Activated CD8-positive, alpha-beta memory T cell treated with anti-CD3 and anti-CD28 coated beads, Interleukin-2, amount 10 ng/mL, durations not matched to agents 7 days and 5 days (primary cell): Measurements from ENCODE around the gene SRC. TPM values are rescaled to one million over a fixed set of nuclear protein-coding genes. Genes with fewer than 3 reads are reported as not detected.

Experiments
- ATAC-seq: fragments of 150-1000 bp; cut with Tn5 transposase; one replicate; pipeline ENCODE4 v1.10.0; 2021; ENCODE audit warnings: moderate library complexity
- CTCF ChIA-PET: fragments of 350-600 bp; sonication (Branson Sonifier 250); formaldehyde crosslinking; loops from one replicate; lab custom pipeline; 2021; ENCODE audit warnings: antibody characterized with exemption; lab: Charles Lee
- DNase-seq: peaks from one replicate; pipeline ENCODE4 v3.0.0-alpha.2; 2020
- H3K27ac Mint-ChIP-seq: one replicate; pipeline ENCODE4 v1.8.0; 2021; ENCODE audit warnings: mild to moderate bottlenecking, mixed read lengths
- H3K27me3 Mint-ChIP-seq: one replicate; pipeline ENCODE4 v1.8.0; 2021; ENCODE audit warnings: mixed read lengths
- H3K36me3 Mint-ChIP-seq: one replicate; pipeline ENCODE4 v1.8.0; 2021; ENCODE audit warnings: mild to moderate bottlenecking, mixed read lengths
- H3K4me1 Mint-ChIP-seq: one replicate; pipeline ENCODE4 v1.8.0; 2021; ENCODE audit warnings: mixed read lengths
- H3K4me3 Mint-ChIP-seq: one replicate; pipeline ENCODE4 v1.8.0; 2021; ENCODE audit warnings: mild to moderate bottlenecking, moderate library complexity, mixed read lengths
- H3K9me3 Mint-ChIP-seq: one replicate; pipeline ENCODE4 v1.8.0; 2022; ENCODE audit warnings: low read depth, mixed read lengths
- total RNA-seq, 2 experiments: library from RNA; stranded (reverse); gene quantifications; one replicate each; pipeline ENCODE4 v1.2.3, GENCODE V29; 2021

The SRC gene
- total RNA-seq, 2 experiments from 2014 or later: 1.9 to 3.6 TPM

- no peak overlapping the region for H3K4me3 Mint-ChIP-seq
- no peaks in the 10 kb centered on the region for H3K27me3 Mint-ChIP-seq
- no peaks in the 10 kb centered on the region for H3K36me3 Mint-ChIP-seq
- H3K9me3 Mint-ChIP-seq: no peaks in the 10 kb centered on the region
- no peak overlapping the region for H3K27ac Mint-ChIP-seq
- DNase-seq: no peak
- peaks cover 5% of the 10 kb centered on the region for H3K4me1 Mint-ChIP-seq
- CTCF ChIA-PET: no interaction called here
- no peak for ATAC-seq
Observed at GRCh38 chr20:37376324-37376723, 30.4 kb downstream of the SRC start.

GRCh38 chr20:37376791-37377190, 30.9 kb downstream of the SRC start:
- CTCF ChIA-PET: no interaction called here
- no peak overlapping the region for H3K4me3 Mint-ChIP-seq
- DNase-seq: no peak
- no peaks in the 10 kb centered on the region for H3K36me3 Mint-ChIP-seq
- H3K27me3 Mint-ChIP-seq: no peaks in the 10 kb centered on the region
- peaks cover 5% of the 10 kb centered on the region for H3K4me1 Mint-ChIP-seq
- H3K27ac Mint-ChIP-seq: no peak overlapping the region
- H3K9me3 Mint-ChIP-seq: no peaks in the 10 kb centered on the region
- no peak for ATAC-seq

GRCh38 chr20:37377346-37378081, 31.6 kb downstream of the SRC start:
- H3K36me3 Mint-ChIP-seq: no peaks in the 10 kb centered on the region
- no peak for ATAC-seq
- H3K4me3 Mint-ChIP-seq: no peak overlapping the region
- CTCF ChIA-PET: no interaction called here
- no peaks in the 10 kb centered on the region for H3K9me3 Mint-ChIP-seq
- peaks cover 5% of the 10 kb centered on the region for H3K4me1 Mint-ChIP-seq
- no peaks in the 10 kb centered on the region for H3K27me3 Mint-ChIP-seq
- no peak overlapping the region for H3K27ac Mint-ChIP-seq
- DNase-seq: no peak

GRCh38 chr20:37378420-37378784, 32.5 kb downstream of the SRC start:
- Mint-ChIP-seq H3K4me3 (no peak overlapping the region), H3K9me3 (no peaks in the 10 kb centered on the region), H3K36me3 (no peaks in the 10 kb centered on the region), H3K27me3 (no peaks in the 10 kb centered on the region), H3K4me1 (peaks cover 5% of the 10 kb centered on the region), H3K27ac (no peak overlapping the region)
- CTCF ChIA-PET: no interaction called here
- DNase-seq: no peak
- no peak for ATAC-seq

- CTCF ChIA-PET: no interaction called here
- Mint-ChIP-seq H3K9me3 (no peaks in the 10 kb centered on the region), H3K27me3 (peaks cover 5% of the 10 kb centered on the region), H3K4me3 (no peak overlapping the region), H3K27ac (no peak overlapping the region), H3K4me1 (peaks cover 5% of the 10 kb centered on the region), H3K36me3 (no peaks in the 10 kb centered on the region)
- DNase-seq: no peak
- no peak for ATAC-seq
Observed at GRCh38 chr20:37378785-37379598, 33.1 kb downstream of the SRC start.

GRCh38 chr20:37379967-37380828, 34.3 kb downstream of the SRC start:
- ATAC-seq (no peak), DNase-seq (no peak)
- H3K27ac Mint-ChIP-seq: no peak overlapping the region
- H3K4me3 Mint-ChIP-seq: no peak overlapping the region
- no peaks in the 10 kb centered on the region for H3K36me3 Mint-ChIP-seq
- CTCF ChIA-PET: no interaction called here
- H3K27me3 Mint-ChIP-seq: peaks cover 5% of the 10 kb centered on the region
- no peaks in the 10 kb centered on the region for H3K9me3 Mint-ChIP-seq
- H3K4me1 Mint-ChIP-seq: peaks cover 9% of the 10 kb centered on the region

GRCh38 chr20:37380864-37381579, 35.1 kb downstream of the SRC start:
- no peaks in the 10 kb centered on the region for H3K9me3 Mint-ChIP-seq
- no peaks in the 10 kb centered on the region for H3K36me3 Mint-ChIP-seq
- no peak overlapping the region for H3K27ac Mint-ChIP-seq
- no peak for DNase-seq
- no peak overlapping the region for H3K4me3 Mint-ChIP-seq
- ATAC-seq: no peak
- CTCF ChIA-PET: interaction anchor here (1.1 kb wide), 1 partner anchor 154 kb away, joined by 4 read pairs; no protein-coding TSS in a partner anchor
- peaks cover 9% of the 10 kb centered on the region for H3K4me1 Mint-ChIP-seq
- H3K27me3 Mint-ChIP-seq: peaks cover 5% of the 10 kb centered on the region

GRCh38 chr20:37381621-37382471, 35.9 kb downstream of the SRC start:
- DNase-seq: no peak
- CTCF ChIA-PET: interaction anchor here (1.1 to 1.3 kb wide), 2 partner anchors 92 to 153 kb away, joined by 3 to 4 read pairs; partner anchors contain the start of gene MANBAL
- Mint-ChIP-seq H3K36me3 (no peaks in the 10 kb centered on the region), H3K27ac (no peak overlapping the region), H3K4me3 (no peak overlapping the region), H3K4me1 (peaks cover 9% of the 10 kb centered on the region), H3K9me3 (no peaks in the 10 kb centered on the region), H3K27me3 (peaks cover 5% of the 10 kb centered on the region)
- ATAC-seq: no peak

- ATAC-seq (no peak), DNase-seq (no peak)
- peak overlapping the region; percentile 0 for H3K27ac Mint-ChIP-seq
- peaks cover 4% of the 10 kb centered on the region for H3K4me1 Mint-ChIP-seq
- H3K4me3 Mint-ChIP-seq: peak overlapping the region; percentile 12
- H3K27me3 Mint-ChIP-seq: peaks cover 5% of the 10 kb centered on the region
- no peaks in the 10 kb centered on the region for H3K9me3 Mint-ChIP-seq
- CTCF ChIA-PET: interaction anchor here (1.1 to 2.8 kb wide), 4 partner anchors 93 to 187 kb away, joined by 3 to 20 read pairs (median 4); partner anchors contain the start of gene MANBAL
- no peaks in the 10 kb centered on the region for H3K36me3 Mint-ChIP-seq
Observed at GRCh38 chr20:37382482-37383120, 36.7 kb downstream of the SRC start.

GRCh38 chr20:37383229-37383989, 37.5 kb downstream of the SRC start:
- no peak for DNase-seq
- no peak overlapping the region for H3K27ac Mint-ChIP-seq

GRCh38 chr20:37384683-37385174, 38.8 kb downstream of the SRC start:
- peak overlapping the region; percentile 17 for H3K27ac Mint-ChIP-seq
- H3K4me1 Mint-ChIP-seq: peaks cover 4% of the 10 kb centered on the region
- H3K4me3 Mint-ChIP-seq: peak overlapping the region; percentile 59
- CTCF ChIA-PET: interaction anchor here (0.6 to 2.9 kb wide), 24 partner anchors 16 to 206 kb away, joined by 3 to 20 read pairs (median 3); partner anchors contain the start of genes MANBAL, MROH8 and RPN2
- H3K9me3 Mint-ChIP-seq: no peaks in the 10 kb centered on the region
- H3K36me3 Mint-ChIP-seq: no peaks in the 10 kb centered on the region
- H3K27me3 Mint-ChIP-seq: peaks cover 5% of the 10 kb centered on the region
- ATAC-seq (peak; percentile 96), DNase-seq (peak; percentile 77)

More at GRCh38 chr20:37383229-37383989, 37.5 kb downstream of the SRC start:
- Mint-ChIP-seq H3K27me3 (peaks cover 5% of the 10 kb centered on the region), H3K4me1 (peaks cover 4% of the 10 kb centered on the region), H3K36me3 (no peaks in the 10 kb centered on the region), H3K9me3 (no peaks in the 10 kb centered on the region), H3K4me3 (peak overlapping the region; percentile 12)
- ATAC-seq: no peak
- CTCF ChIA-PET: interaction anchor here (0.6 to 2.9 kb wide), 14 partner anchors 16 to 188 kb away, joined by 3 to 20 read pairs (median 3); partner anchors contain the start of gene MANBAL
